ENCODE measurements around the gene VPS50.

The VPS50 gene

GRCh38 chr7:93238748-93239147 lies 6.6 kb downstream of the VPS50 start:
- ATAC-seq (ENCODE audit: low read depth) (no peak), DNase-seq (ENCODE audit: low spot score) (no peak)
- no peak for TF ChIP-seq CTCF (IDR thresholded peaks at IDR 0.05; ENCODE audit: poor library complexity, severe bottlenecking)
- Histone ChIP-seq H3K4me1 (ENCODE audit: insufficient read depth, poor library complexity, severe bottlenecking) (no peaks in the 10 kb centered on the region), H3K27ac (ENCODE audit: poor library complexity, severe bottlenecking) (no peak overlapping the region), H3K9me3 (ENCODE audit: severe bottlenecking) (no peaks in the 10 kb centered on the region), H3K4me3 (ENCODE audit: severe bottlenecking) (no peak overlapping the region), H3K27me3 (ENCODE audit: insufficient read depth, poor library complexity, severe bottlenecking) (no peaks in the 10 kb centered on the region), H3K36me3 (ENCODE audit: low read depth) (no peaks in the 10 kb centered on the region; the same call in 1 of the 2 replicates)

- Histone ChIP-seq H3K4me1 (ENCODE audit: insufficient read depth, poor library complexity, severe bottlenecking) (no peaks in the 10 kb centered on the region), H3K36me3 (ENCODE audit: low read depth) (no peaks in the 10 kb centered on the region; the same call in 1 of the 2 replicates), H3K9me3 (ENCODE audit: severe bottlenecking) (no peaks in the 10 kb centered on the region), H3K27ac (ENCODE audit: poor library complexity, severe bottlenecking) (no peak overlapping the region), H3K27me3 (ENCODE audit: insufficient read depth, poor library complexity, severe bottlenecking) (no peaks in the 10 kb centered on the region), H3K4me3 (ENCODE audit: severe bottlenecking) (no peak overlapping the region)
- DNase-seq (ENCODE audit: low spot score): no peak
- no peak for TF ChIP-seq CTCF (IDR thresholded peaks at IDR 0.05; ENCODE audit: poor library complexity, severe bottlenecking)
- ATAC-seq (ENCODE audit: low read depth): no peak
These were observed 7.7 kb downstream of the VPS50 start for GRCh38 chr7:93239824-93240223.

GRCh38 chr7:93242106-93242505 lies 9.9 kb downstream of the VPS50 start:
- DNase-seq (ENCODE audit: low spot score) (no peak), ATAC-seq (ENCODE audit: low read depth) (no peak)
- Histone ChIP-seq H3K9me3 (ENCODE audit: severe bottlenecking) (no peaks in the 10 kb centered on the region), H3K27me3 (ENCODE audit: insufficient read depth, poor library complexity, severe bottlenecking) (no peaks in the 10 kb centered on the region), H3K4me3 (ENCODE audit: severe bottlenecking) (no peak overlapping the region), H3K4me1 (ENCODE audit: insufficient read depth, poor library complexity, severe bottlenecking) (no peaks in the 10 kb centered on the region), H3K27ac (ENCODE audit: poor library complexity, severe bottlenecking) (no peak overlapping the region), H3K36me3 (ENCODE audit: low read depth) (no peaks in the 10 kb centered on the region; the same call in 1 of the 2 replicates)
- no peak for TF ChIP-seq CTCF (IDR thresholded peaks at IDR 0.05; ENCODE audit: poor library complexity, severe bottlenecking)

- DNase-seq (ENCODE audit: low spot score) (no peak), ATAC-seq (ENCODE audit: low read depth) (no peak)
- Histone ChIP-seq H3K9me3 (ENCODE audit: severe bottlenecking) (no peaks in the 10 kb centered on the region), H3K27ac (ENCODE audit: poor library complexity, severe bottlenecking) (no peak overlapping the region), H3K4me1 (ENCODE audit: insufficient read depth, poor library complexity, severe bottlenecking) (no peaks in the 10 kb centered on the region), H3K4me3 (ENCODE audit: severe bottlenecking) (no peak overlapping the region), H3K27me3 (ENCODE audit: insufficient read depth, poor library complexity, severe bottlenecking) (no peaks in the 10 kb centered on the region), H3K36me3 (ENCODE audit: low read depth) (no peaks in the 10 kb centered on the region)
- TF ChIP-seq CTCF (IDR thresholded peaks at IDR 0.05; ENCODE audit: poor library complexity, severe bottlenecking): peak; percentile 79
These were observed 13.6 kb downstream of the VPS50 start for GRCh38 chr7:93245525-93246432.

Measured in RWPE2 (cell line).